DOHH2 (cell line): Measurements from ENCODE around the gene PXT1.

Experiments
- H3F3A ChIP-seq: fragments of 200-600 bp; sonication (generic), shearing (Covaris generic); 2 replicates; pipeline ENCODE4 v1.6.0; 2016; ENCODE audit warnings: antibody characterized with exemption, mild to moderate bottlenecking; ENCODE audit not compliant: control insufficient read depth, insufficient read depth
- H3K27ac ChIP-seq: fragments of 200-600 bp; sonication (generic); 2 replicates; pipeline ENCODE4 v1.5.1; 2014; ENCODE audit warnings: low read depth, mild to moderate bottlenecking, low read length, moderate library complexity
- H3K27me3 ChIP-seq: fragments of 200-600 bp; sonication (generic); 2 replicates; pipeline ENCODE4 v1.6.1; 2014; ENCODE audit warnings: mild to moderate bottlenecking, low read length, mixed read lengths; ENCODE audit not compliant: control insufficient read depth
- H3K36me3 ChIP-seq: fragments of 200-600 bp; sonication (generic); 2 replicates; pipeline ENCODE4 v1.6.1; 2014; ENCODE audit warnings: mild to moderate bottlenecking, low read length, moderate library complexity, mixed read lengths; ENCODE audit not compliant: control insufficient read depth
- H3K4me1 ChIP-seq: fragments of 200-600 bp; sonication (generic); 2 replicates; pipeline ENCODE4 v1.6.1; 2014; ENCODE audit warnings: mild to moderate bottlenecking, low read length, mixed read lengths; ENCODE audit not compliant: control insufficient read depth
- H3K4me2 ChIP-seq: fragments of 200-600 bp; sonication (generic); 2 replicates; pipeline ENCODE4 v1.6.0; 2014; ENCODE audit warnings: mild to moderate bottlenecking, low read length, moderate library complexity
- H3K4me3 ChIP-seq: fragments of 200-600 bp; sonication (generic); 2 replicates; pipeline ENCODE4 v1.5.1; 2014; ENCODE audit warnings: mild to moderate bottlenecking, low read length, mixed read lengths
- H3K79me2 ChIP-seq: fragments of 200-600 bp; sonication (generic); 2 replicates; pipeline ENCODE4 v1.6.1; 2014; ENCODE audit warnings: mild to moderate bottlenecking, low read length, mixed read lengths; ENCODE audit not compliant: control insufficient read depth
- H3K9me2 ChIP-seq: fragments of 200-600 bp; sonication (generic); replicated peaks from 2 replicates; pipeline ENCODE4 v1.6.1; 2014; ENCODE audit warnings: mild to moderate bottlenecking, low read length, mixed read lengths; ENCODE audit not compliant: control insufficient read depth
- H3K9me3 ChIP-seq: fragments of 200-600 bp; sonication (generic); 2 replicates; pipeline ENCODE4 v1.6.1; 2014; ENCODE audit warnings: antibody characterized with exemption, low read length, mixed read lengths; ENCODE audit not compliant: control insufficient read depth, insufficient read depth
- H4K20me1 ChIP-seq: fragments of 200-600 bp; sonication (generic); 2 replicates; pipeline ENCODE4 v1.6.0; 2014; ENCODE audit warnings: low read depth, mild to moderate bottlenecking, antibody characterized with exemption, low read length, moderate library complexity; ENCODE audit not compliant: control insufficient read depth, insufficient read depth
- EZH2phosphoT487 ChIP-seq: fragments of 200-600 bp; sonication (generic); IDR thresholded peaks from 2 replicates; pipeline ENCODE4 v1.6.1; 2017; ENCODE audit warnings: borderline replicate concordance, mild to moderate bottlenecking, antibody characterized with exemption, low read length, moderate library complexity, mixed read lengths
- TF ChIP-seq, protein P1 (sequence below): fragments of 200-600 bp; sonication (generic); IDR thresholded peaks from one replicate; pipeline ENCODE4 v1.5.1; 2014; ENCODE audit warnings: antibody characterized with exemption, mild to moderate bottlenecking, low read depth, low read length; ENCODE audit not compliant: poor library complexity, severe bottlenecking

PXT1 gene

DNA sequence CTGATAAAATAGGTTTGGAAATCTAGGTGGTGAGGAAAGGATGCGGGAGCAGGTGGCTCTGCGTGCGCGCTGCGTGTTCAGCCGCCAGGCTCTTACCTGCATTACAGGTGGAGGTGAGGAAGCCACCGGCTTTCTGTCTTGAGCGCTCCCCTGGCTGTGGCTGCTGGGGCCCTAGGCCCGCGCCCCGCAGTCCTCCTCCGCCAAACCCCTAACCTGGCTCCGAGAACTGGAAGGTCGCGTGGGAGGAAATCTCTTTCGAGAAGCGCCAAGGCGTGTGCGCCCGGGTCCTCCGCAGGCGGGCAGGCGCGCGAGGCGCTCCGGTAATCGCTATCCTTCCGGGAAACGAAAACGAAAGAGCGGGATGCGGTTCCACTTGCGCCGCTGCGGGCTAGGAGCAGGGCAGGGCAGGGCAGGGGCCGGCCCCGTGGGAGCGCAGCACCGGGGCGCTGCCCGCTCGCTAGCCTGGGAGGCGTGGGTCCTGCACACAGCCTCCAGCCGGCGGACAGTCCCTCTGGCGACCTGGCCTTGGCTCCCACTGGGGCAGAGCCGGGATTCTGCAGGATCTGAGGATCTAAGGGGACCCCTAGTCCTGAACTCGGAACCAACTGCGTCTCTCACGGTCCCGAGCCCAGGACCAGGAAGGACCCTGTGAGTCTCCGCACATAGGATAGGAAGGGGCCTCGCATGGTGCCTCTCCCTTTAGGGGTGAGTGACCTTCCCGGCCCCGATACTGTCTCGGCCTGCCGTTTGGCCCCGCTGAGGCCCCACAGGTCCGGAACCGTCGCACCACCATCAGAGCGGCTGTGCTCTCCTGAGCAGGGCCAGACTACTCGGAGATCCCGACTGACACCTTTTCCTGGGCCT, 55.0 kb downstream of the PXT1 start, which contains the start of gene ETV7:
Gene ETV7 (minus strand): TSS at position 230 of the 864 bp plus-strand sequence. CDS start 128 bp downstream, at position 102.
- peak; percentile 94; the same call in 1 of the 2 replicates for TF ChIP-seq EZH2phosphoT487
- TF ChIP-seq, protein P1, sequence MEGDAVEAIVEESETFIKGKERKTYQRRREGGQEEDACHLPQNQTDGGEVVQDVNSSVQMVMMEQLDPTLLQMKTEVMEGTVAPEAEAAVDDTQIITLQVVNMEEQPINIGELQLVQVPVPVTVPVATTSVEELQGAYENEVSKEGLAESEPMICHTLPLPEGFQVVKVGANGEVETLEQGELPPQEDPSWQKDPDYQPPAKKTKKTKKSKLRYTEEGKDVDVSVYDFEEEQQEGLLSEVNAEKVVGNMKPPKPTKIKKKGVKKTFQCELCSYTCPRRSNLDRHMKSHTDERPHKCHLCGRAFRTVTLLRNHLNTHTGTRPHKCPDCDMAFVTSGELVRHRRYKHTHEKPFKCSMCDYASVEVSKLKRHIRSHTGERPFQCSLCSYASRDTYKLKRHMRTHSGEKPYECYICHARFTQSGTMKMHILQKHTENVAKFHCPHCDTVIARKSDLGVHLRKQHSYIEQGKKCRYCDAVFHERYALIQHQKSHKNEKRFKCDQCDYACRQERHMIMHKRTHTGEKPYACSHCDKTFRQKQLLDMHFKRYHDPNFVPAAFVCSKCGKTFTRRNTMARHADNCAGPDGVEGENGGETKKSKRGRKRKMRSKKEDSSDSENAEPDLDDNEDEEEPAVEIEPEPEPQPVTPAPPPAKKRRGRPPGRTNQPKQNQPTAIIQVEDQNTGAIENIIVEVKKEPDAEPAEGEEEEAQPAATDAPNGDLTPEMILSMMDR: no peak
- H3K27me3 ChIP-seq: peaks cover 52% of the 10 kb centered on the region
- H3K4me1 ChIP-seq: peaks cover 47% of the 10 kb centered on the region
- no peaks in the 10 kb centered on the region for H3K9me2 ChIP-seq
- peak within 1 kb of the TSS; percentile 68 for H3K4me2 ChIP-seq
- H3F3A ChIP-seq: no peaks in the 10 kb centered on the region
- H3K27ac ChIP-seq: no peak within 1 kb of the TSS
- no peaks in the 10 kb centered on the region for H3K36me3 ChIP-seq
- H3K4me3 ChIP-seq: peak within 1 kb of the TSS; percentile 59
- no peaks in the 10 kb centered on the region for H3K9me3 ChIP-seq
- H3K79me2 ChIP-seq: no peaks in the 10 kb centered on the region
- H4K20me1 ChIP-seq: no peaks in the 10 kb centered on the region

- Histone ChIP-seq H3K27ac (no peak overlapping the region), H3K4me3 (peak overlapping the region; percentile 59), H3K36me3 (no peaks in the 10 kb centered on the region), H3K4me2 (peak overlapping the region; percentile 68), H3F3A (no peaks in the 10 kb centered on the region), H3K9me3 (no peaks in the 10 kb centered on the region), H3K4me1 (peaks cover 56% of the 10 kb centered on the region), H4K20me1 (no peaks in the 10 kb centered on the region), H3K79me2 (no peaks in the 10 kb centered on the region), H3K9me2 (no peaks in the 10 kb centered on the region), H3K27me3 (peaks cover 49% of the 10 kb centered on the region)
- TF ChIP-seq, protein P1: no peak
- TF ChIP-seq EZH2phosphoT487: no peak; the same call in 1 of the 2 replicates
Measured at GRCh38 chr6:36386495-36387439, 55.9 kb downstream of the PXT1 start.

DNA sequence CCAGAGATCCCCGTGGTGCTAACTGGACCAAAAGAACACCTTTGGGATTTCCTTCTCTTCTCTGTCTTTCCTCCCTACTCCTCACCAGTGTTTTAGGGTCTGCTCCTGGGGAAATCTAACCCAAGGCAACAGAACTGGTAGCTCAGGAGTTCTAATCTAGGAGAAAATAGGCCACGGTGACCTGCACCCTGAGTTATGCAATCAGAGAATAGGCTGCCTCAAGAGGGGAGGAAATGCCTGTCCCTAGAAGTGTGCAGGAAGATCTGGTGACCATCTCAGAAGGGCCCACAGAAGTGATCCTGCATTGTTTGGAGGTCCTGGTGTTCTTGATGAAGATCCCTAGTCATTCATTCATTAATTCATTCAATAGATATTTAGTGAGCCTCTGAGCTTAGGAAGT, 58.6 kb downstream of the PXT1 start:
- Histone ChIP-seq H3K4me1 (peaks cover 63% of the 10 kb centered on the region), H3K9me3 (no peaks in the 10 kb centered on the region), H3K4me3 (no peak overlapping the region), H4K20me1 (no peaks in the 10 kb centered on the region), H3F3A (no peaks in the 10 kb centered on the region), H3K27me3 (peaks cover 34% of the 10 kb centered on the region), H3K36me3 (no peaks in the 10 kb centered on the region), H3K9me2 (no peaks in the 10 kb centered on the region), H3K4me2 (peak overlapping the region; percentile 63), H3K27ac (no peak overlapping the region), H3K79me2 (no peaks in the 10 kb centered on the region)
- no peak for TF ChIP-seq EZH2phosphoT487
- TF ChIP-seq, protein P1: no peak
